ENCODE data around the gene IP6K3.

Gene IP6K3

DNA sequence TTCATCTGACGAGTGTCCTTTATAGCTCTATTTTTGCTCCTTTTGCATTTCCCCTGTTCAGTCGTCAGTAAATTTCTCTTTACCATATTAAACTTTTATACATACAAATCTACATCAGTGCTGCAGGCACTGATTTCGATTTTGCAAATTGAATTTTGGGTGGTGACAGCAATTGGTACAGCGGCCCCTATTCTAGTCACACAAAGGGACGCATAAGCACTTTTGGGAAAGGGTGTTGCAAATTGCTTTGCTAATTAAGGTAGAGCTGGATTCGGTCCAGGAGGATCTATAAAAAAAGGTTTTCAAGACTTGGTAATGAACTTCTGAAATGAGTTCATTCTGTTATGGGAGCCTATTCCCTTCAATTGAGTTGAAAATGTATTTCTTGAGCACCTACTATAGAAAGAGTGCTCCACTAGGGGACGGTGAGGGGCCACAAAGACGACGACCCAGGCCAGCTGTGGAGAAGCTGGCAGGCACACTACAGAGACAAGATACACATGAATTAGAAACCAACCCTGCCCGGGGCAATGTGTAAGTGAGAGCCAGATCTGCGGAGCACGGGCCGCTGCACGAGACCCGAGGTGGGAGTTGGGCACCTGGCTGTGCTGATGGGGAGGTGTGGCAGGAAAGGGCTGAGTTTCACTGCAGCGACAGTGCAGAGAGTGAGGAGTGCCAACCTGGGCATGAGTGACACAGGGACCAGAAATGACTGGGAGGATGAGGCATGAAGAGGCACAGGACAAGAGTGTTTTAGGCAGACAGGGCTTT is 40.6 kb downstream of the IP6K3 start:
- TF ChIP-seq, protein P1, sequence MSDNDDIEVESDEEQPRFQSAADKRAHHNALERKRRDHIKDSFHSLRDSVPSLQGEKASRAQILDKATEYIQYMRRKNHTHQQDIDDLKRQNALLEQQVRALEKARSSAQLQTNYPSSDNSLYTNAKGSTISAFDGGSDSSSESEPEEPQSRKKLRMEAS (IDR thresholded peaks at IDR 0.05; ENCODE audit: low read depth, low read length), result no peak
- TF ChIP-seq, protein P2, sequence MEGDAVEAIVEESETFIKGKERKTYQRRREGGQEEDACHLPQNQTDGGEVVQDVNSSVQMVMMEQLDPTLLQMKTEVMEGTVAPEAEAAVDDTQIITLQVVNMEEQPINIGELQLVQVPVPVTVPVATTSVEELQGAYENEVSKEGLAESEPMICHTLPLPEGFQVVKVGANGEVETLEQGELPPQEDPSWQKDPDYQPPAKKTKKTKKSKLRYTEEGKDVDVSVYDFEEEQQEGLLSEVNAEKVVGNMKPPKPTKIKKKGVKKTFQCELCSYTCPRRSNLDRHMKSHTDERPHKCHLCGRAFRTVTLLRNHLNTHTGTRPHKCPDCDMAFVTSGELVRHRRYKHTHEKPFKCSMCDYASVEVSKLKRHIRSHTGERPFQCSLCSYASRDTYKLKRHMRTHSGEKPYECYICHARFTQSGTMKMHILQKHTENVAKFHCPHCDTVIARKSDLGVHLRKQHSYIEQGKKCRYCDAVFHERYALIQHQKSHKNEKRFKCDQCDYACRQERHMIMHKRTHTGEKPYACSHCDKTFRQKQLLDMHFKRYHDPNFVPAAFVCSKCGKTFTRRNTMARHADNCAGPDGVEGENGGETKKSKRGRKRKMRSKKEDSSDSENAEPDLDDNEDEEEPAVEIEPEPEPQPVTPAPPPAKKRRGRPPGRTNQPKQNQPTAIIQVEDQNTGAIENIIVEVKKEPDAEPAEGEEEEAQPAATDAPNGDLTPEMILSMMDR (IDR thresholded peaks at IDR 0.05; ENCODE audit: low read depth, low read length), result no peak
- TF ChIP-seq POLR2A (IDR thresholded peaks at IDR 0.05; ENCODE audit: extremely low read depth, insufficient read length) (no peak), MYC (IDR thresholded peaks at IDR 0.05; ENCODE audit: low read depth, low read length) (no peak)
- no peak overlapping the region for H3K4me3 ChIP-seq (ENCODE audit: low read depth, low read length)
- no peak for DNase-seq (ENCODE audit: low read depth)

DNA sequence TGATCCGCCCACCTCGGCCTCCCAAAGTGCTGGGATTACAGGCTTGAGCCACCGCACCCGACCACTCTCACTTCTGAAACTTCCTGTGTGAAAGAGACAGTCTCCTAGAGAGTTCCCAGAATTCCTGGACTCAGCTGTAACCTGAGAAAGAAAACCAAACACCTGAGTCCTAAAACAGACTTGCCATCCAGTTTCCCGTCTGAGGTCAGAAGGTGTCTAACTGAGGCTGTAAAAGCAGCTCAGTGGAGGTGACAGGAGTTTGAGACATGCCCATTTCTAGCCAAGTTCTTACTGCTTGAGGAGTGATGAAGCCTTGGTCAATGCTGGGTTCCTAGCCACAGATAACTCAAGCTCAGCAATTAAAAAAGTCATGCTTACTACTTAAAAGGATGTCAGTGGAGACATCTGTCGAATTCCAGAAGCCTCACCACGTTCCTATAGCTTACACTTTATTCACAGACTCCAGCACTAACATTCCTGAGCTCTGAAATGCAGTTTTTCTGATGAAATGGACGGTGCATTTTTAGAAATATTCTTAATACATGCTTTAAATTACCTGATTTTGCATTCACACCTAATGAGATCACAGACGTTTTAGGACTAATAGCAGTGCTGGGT is 41.3 kb downstream of the IP6K3 start:
- DNase-seq (ENCODE audit: low read depth), result no peak
- H3K4me3 ChIP-seq (ENCODE audit: low read depth, low read length), result no peak overlapping the region
- TF ChIP-seq, protein P2 (IDR thresholded peaks at IDR 0.05; ENCODE audit: low read depth, low read length), result no peak
- no peak for TF ChIP-seq MYC (IDR thresholded peaks at IDR 0.05; ENCODE audit: low read depth, low read length)
- TF ChIP-seq, protein P1 (IDR thresholded peaks at IDR 0.05; ENCODE audit: low read depth, low read length), result no peak
- TF ChIP-seq POLR2A (IDR thresholded peaks at IDR 0.05; ENCODE audit: extremely low read depth, insufficient read length), result no peak

DNA sequence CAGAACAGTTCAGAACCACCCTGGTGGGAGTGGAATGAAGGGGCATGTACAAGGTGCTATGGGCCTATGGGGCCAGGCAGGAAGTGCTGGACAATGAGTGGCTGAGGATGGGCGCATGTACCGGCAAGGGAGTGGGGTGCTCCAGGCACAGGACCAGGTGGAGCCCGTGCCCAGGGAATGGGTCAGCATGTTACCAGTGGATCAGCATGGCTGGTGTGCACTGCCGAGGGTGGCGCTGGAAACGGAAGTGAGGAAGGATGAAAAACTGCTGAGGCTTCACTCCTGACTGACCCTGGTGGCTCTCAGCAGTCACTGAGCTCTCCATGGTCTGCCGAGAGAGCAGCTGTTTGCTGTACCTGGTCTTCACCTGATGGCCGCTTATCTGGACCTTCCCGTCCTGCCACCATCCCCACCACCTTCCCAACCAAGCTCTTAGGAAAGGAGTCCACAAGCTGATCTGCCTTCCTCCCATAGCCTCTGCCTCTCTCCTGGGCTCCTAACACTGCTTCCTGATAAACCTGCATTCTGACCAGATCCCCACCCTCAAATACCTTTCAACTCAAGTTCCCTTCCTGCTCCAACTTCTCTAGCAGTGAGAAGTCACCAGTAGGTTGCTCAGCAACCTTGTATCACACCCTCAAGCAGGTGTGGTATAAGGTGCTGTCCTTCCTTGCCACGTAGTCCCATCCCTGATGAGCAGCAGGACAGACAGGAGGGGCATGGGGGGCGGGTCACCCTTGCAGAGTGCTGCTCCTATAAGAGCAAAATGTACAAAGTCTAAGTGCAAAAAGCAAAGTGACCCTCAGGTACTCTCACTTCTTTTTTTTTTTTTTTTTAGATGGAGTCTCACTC is 42.3 kb downstream of the IP6K3 start:
- TF ChIP-seq, protein P1 (IDR thresholded peaks at IDR 0.05; ENCODE audit: low read depth, low read length), result no peak
- TF ChIP-seq, protein P2 (IDR thresholded peaks at IDR 0.05; ENCODE audit: low read depth, low read length), result no peak
- no peak for TF ChIP-seq POLR2A (IDR thresholded peaks at IDR 0.05; ENCODE audit: extremely low read depth, insufficient read length)
- no peak for TF ChIP-seq MYC (IDR thresholded peaks at IDR 0.05; ENCODE audit: low read depth, low read length)
- no peak overlapping the region for H3K4me3 ChIP-seq (ENCODE audit: low read depth, low read length)
- DNase-seq (ENCODE audit: low read depth), result no peak

DNA sequence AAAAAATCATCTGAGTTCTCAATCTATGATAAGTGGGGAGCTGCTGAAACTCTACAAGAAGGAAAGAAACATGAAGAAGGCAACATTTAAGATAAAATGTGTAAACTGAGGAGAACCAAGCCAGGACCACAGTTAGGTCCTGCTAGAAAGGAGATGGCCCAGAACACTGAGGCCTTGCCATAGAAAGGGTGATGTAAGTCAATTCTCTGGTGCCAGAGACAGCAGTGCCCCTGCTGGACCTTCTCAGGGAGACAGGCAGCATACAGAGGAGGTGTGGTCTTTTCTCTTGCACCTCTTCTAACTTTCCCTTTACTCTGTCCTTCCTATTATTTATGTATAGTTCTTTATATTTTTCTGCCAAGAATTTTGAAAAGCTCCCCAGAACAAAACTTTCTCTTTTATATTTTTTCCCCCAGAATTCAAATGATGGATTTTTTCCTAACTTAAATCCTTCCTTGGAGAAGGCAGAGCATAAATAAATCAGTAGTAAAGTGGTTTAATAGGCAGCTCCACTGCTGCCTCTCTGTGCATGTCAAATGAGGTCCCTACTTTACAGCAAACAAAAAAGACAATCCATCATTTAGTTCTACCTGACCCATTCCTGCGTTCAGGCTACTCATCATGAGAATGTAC is 44.2 kb downstream of the IP6K3 start:
- DNase-seq (ENCODE audit: low read depth), result peak; percentile 59
- TF ChIP-seq, protein P2 (IDR thresholded peaks at IDR 0.05; ENCODE audit: low read depth, low read length), result peak; percentile 66
- no peak for TF ChIP-seq POLR2A (IDR thresholded peaks at IDR 0.05; ENCODE audit: extremely low read depth, insufficient read length)
- TF ChIP-seq, protein P1 (IDR thresholded peaks at IDR 0.05; ENCODE audit: low read depth, low read length), result no peak
- H3K4me3 ChIP-seq (ENCODE audit: low read depth, low read length), result no peak overlapping the region

DNA sequence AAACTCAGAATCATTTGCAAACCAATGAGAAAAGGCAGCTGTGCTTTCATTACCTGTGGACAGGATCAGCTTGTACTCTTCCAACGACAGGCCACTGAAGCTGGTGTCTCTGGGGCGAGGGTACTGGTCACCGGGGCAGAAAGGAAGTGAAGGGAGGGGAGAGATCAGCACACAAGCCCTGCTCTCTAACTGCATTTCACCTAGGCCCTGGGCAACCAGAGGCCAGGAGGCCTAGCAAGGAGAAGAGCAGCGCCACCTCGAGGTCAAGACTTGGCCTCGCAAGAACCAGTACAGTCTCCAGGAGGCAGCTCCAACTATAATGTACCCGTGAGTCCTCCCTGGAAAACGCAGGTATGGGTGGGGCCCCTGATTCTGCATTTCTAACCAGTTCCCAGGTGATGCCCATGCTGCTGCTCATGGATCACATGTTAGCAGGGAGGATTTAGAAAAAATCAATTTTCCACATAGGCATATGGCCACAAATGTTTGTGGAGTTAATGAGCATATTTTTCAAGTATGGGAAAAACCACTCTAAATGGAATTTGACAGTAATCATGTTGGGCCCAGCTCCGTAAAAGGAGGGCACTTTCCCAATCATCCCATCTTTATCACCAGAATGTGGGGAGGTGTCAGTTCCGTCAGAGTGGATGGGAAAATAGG is 46.2 kb downstream of the IP6K3 start:
- TF ChIP-seq, protein P1 (IDR thresholded peaks at IDR 0.05; ENCODE audit: low read depth, low read length), result no peak
- TF ChIP-seq MYC (IDR thresholded peaks at IDR 0.05; ENCODE audit: low read depth, low read length), result no peak
- TF ChIP-seq, protein P2 (IDR thresholded peaks at IDR 0.05; ENCODE audit: low read depth, low read length), result peak; percentile 77
- peak; percentile 72 for DNase-seq (ENCODE audit: low read depth)
- H3K4me3 ChIP-seq (ENCODE audit: low read depth, low read length), result no peak overlapping the region
